SK-N-SH treated with all-trans-retinoic acid at 6 μM for 48 hours (cell line): ENCODE measurements around the gene ING1.

Experiments
- ARNTL ChIP-seq: fragments of 450-650 bp; formaldehyde crosslinking; IDR thresholded peaks from 2 replicates; pipeline ENCODE4 v1.5.0; 2020; ENCODE audit warnings: low read depth, mild to moderate bottlenecking, moderate library complexity, borderline replicate concordance
- BACH2 ChIP-seq: fragments of 250-450 bp; sonication (Bioruptor Pico); IDR thresholded peaks from 2 replicates; pipeline ENCODE4 v1.9.0; 2021; ENCODE audit warnings: mild to moderate bottlenecking, borderline replicate concordance
- GLIS3 ChIP-seq: fragments of 250-450 bp; sonication (Bioruptor Pico); IDR thresholded peaks from 2 replicates; pipeline ENCODE4 v1.5.0; 2020; ENCODE audit warnings: mild to moderate bottlenecking, moderate library complexity
- OSR1 ChIP-seq: fragments of 250-450 bp; sonication (Bioruptor Pico); IDR thresholded peaks from 2 replicates; pipeline ENCODE4 v1.8.0; 2022; ENCODE audit warnings: moderate library complexity, mild to moderate bottlenecking, inconsistent platforms
- PPARA ChIP-seq: fragments of 250-450 bp; sonication (Bioruptor Pico); IDR thresholded peaks from 2 replicates; pipeline ENCODE4 v1.5.0; 2020; ENCODE audit warnings: mild to moderate bottlenecking, borderline replicate concordance
- RARB ChIP-seq: fragments of 250-450 bp; sonication (Bioruptor Pico); IDR thresholded peaks from 2 replicates; pipeline ENCODE4 v1.8.0; 2021; ENCODE audit warnings: mild to moderate bottlenecking, moderate library complexity
- SNAI2 ChIP-seq: fragments of 250-450 bp; sonication (Bioruptor Pico); IDR thresholded peaks from 2 replicates; pipeline ENCODE4 v1.5.0; 2020; ENCODE audit warnings: mild to moderate bottlenecking, moderate library complexity
- TSHZ2 ChIP-seq: fragments of 250-450 bp; sonication (Bioruptor Pico); IDR thresholded peaks from 2 replicates; pipeline ENCODE4 v1.5.0; 2020; ENCODE audit warnings: mild to moderate bottlenecking, moderate library complexity
- ZC3H10 ChIP-seq: fragments of 250-450 bp; sonication (Bioruptor Pico); IDR thresholded peaks from 2 replicates; pipeline ENCODE4 v1.5.1; 2021; ENCODE audit warnings: mild to moderate bottlenecking, moderate library complexity
- ZFP3 ChIP-seq: fragments of 250-450 bp; sonication (Bioruptor Pico); IDR thresholded peaks from 2 replicates; pipeline ENCODE4 v1.5.0; 2020; ENCODE audit warnings: mild to moderate bottlenecking, moderate library complexity
- ZFP30 ChIP-seq: fragments of 450-650 bp; formaldehyde crosslinking; IDR thresholded peaks from 2 replicates; pipeline ENCODE4 v1.5.0; 2022; ENCODE audit warnings: mild to moderate bottlenecking, moderate library complexity
- ZNF565 ChIP-seq: fragments of 450-650 bp; formaldehyde crosslinking; conservative IDR thresholded peaks from 2 replicates; pipeline ENCODE4 v1.5.0; 2020; ENCODE audit warnings: low read depth, mild to moderate bottlenecking, moderate library complexity
- ZNF70 ChIP-seq: fragments of 450-650 bp; formaldehyde crosslinking; IDR thresholded peaks from 2 replicates; pipeline ENCODE4 v1.5.0; 2020; ENCODE audit warnings: mild to moderate bottlenecking, moderate library complexity

- TF ChIP-seq TSHZ2 (CRISPR knock-in tag) (no peak), SNAI2 (no peak), PPARA (no peak), RARB (no peak), ZNF70 (CRISPR knock-in tag) (no peak), ZFP30 (CRISPR knock-in tag) (no peak), BACH2 (CRISPR knock-in tag) (no peak), GLIS3 (no peak), ZC3H10 (CRISPR knock-in tag) (no peak), ZNF565 (no peak), OSR1 (CRISPR knock-in tag) (no peak), ZFP3 (CRISPR knock-in tag) (no peak), ARNTL (no peak)
Observed at GRCh38 chr13:110666255-110666533, 47.3 kb upstream of the ING1 start.
